ENCODE results near the gene HIPK4. TPM values are rescaled to one million over a fixed set of nuclear protein-coding genes. Genes with fewer than 3 reads are reported as not detected.
"Not testable (repeated sequence)": the region's sequence is repeated elsewhere in the genome, so short reads cannot be mapped to it uniquely, and the experiment has no call there.

The HIPK4 gene
- total RNA-seq, 1 donor from 2014 or later, result 0.07 TPM

DNA sequence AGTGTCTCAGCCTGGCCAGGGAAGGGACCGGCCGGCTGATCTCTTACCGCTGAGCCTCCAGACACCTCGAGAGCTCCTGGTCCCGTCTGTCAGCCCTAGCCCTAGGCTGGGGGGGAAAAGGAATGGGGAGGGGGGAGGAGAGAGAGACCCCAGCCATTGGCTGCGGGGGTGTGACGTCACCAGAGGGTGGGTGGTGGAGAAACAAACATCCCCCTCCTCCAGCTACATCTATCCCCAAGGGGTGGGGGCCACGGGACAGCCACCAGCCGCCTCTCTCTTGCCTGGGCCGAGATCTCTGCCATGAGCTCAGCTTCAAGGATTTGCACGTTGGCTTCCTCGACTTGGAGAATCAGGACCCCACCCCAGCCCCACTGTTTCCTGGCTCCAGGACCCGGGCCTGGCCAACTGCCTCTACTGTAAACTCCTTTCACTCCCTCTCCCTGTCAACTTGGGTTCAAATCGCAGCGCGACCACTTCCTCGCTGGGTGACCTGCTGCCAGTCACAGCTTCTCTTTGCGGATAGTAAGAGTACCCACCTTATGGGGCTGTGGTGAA is 23.4 kb upstream of the HIPK4 start, which contains the start of gene PRX:
Gene PRX, minus strand, starts transcription at position 88 of the 555 bp plus-strand sequence. CDS start 5,446 bp downstream, outside the sequence.
- Mint-ChIP-seq H3K27ac (no peak within 1 kb of the TSS), H3K36me3 (ENCODE audit: low read depth) (no peaks in the 10 kb centered on the region), H3K9me3 (no peaks in the 10 kb centered on the region), H3K27me3 (ENCODE audit: low read depth) (no peaks in the 10 kb centered on the region), H3K4me3 (ENCODE audit: low read depth) (no peak within 1 kb of the TSS), H3K4me1 (ENCODE audit: low read depth) (peaks cover 11% of the 10 kb centered on the region)
- DNase-seq (ENCODE audit: low spot score), result no peak
- intact Hi-C loops (cut with micrococcal nuclease), result no loop called here

DNA sequence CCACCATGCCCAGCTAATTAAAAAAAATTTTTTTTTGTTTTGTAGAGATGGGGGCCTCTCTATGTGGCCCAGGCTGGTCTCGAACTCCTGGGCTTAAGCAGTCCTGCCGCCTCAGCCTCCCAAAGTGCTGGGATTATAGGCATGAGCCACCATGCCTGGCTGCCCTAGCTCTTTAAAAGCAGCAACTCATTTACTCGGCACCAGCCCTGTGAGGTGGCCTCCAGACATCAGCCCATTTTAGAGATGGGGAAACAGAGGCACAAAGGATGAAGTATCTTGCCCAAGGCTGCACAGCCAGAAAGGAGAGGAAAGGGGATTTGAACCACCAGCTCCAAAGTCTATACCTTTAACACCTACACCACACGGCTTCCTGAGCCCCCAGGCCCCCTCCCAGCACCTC is 22.9 kb upstream of the HIPK4 start:
- H3K27ac Mint-ChIP-seq, result no peak overlapping the region
- H3K9me3 Mint-ChIP-seq, result no peaks in the 10 kb centered on the region
- no peaks in the 10 kb centered on the region for H3K27me3 Mint-ChIP-seq (ENCODE audit: low read depth)
- intact Hi-C loops (cut with micrococcal nuclease), result no loop called here
- H3K4me3 Mint-ChIP-seq (ENCODE audit: low read depth), result no peak overlapping the region
- no peak for DNase-seq (ENCODE audit: low spot score)
- H3K4me1 Mint-ChIP-seq (ENCODE audit: low read depth), result peaks cover 11% of the 10 kb centered on the region
- no peaks in the 10 kb centered on the region for H3K36me3 Mint-ChIP-seq (ENCODE audit: low read depth)

DNA sequence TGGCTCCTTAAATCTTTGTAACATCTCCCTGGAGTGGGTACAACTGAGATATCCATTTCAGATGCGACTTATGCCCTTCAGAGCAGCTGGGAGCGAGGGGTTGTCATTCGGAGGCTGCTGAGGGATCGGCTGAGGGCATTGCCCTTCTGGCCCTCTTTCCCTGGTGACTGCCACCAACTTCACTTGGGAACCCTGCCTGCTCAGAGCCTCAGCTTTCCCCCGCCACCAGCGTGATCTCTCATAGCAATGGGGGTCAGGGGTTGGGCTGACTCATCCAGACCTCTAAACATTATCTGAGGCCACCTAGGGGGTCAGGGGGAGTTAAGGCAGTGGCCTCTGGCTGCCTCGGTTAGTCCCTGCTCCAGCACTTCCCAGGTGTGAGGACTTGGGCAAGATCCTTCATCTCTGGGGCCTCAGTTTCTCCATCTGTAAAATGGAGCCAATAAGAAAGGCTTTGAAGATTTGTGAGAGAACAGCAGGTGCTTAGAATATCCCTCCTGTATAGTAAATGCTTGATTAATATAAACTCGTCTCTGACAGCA is 22.0 kb upstream of the HIPK4 start:
- no peak overlapping the region for H3K4me3 Mint-ChIP-seq (ENCODE audit: low read depth)
- no peaks in the 10 kb centered on the region for H3K9me3 Mint-ChIP-seq
- no peak for DNase-seq (ENCODE audit: low spot score)
- H3K27me3 Mint-ChIP-seq (ENCODE audit: low read depth), result no peaks in the 10 kb centered on the region
- H3K36me3 Mint-ChIP-seq (ENCODE audit: low read depth), result no peaks in the 10 kb centered on the region
- intact Hi-C loops (cut with micrococcal nuclease), result no loop called here
- H3K4me1 Mint-ChIP-seq (ENCODE audit: low read depth), result peaks cover 8% of the 10 kb centered on the region
- H3K27ac Mint-ChIP-seq, result no peak overlapping the region

DNA sequence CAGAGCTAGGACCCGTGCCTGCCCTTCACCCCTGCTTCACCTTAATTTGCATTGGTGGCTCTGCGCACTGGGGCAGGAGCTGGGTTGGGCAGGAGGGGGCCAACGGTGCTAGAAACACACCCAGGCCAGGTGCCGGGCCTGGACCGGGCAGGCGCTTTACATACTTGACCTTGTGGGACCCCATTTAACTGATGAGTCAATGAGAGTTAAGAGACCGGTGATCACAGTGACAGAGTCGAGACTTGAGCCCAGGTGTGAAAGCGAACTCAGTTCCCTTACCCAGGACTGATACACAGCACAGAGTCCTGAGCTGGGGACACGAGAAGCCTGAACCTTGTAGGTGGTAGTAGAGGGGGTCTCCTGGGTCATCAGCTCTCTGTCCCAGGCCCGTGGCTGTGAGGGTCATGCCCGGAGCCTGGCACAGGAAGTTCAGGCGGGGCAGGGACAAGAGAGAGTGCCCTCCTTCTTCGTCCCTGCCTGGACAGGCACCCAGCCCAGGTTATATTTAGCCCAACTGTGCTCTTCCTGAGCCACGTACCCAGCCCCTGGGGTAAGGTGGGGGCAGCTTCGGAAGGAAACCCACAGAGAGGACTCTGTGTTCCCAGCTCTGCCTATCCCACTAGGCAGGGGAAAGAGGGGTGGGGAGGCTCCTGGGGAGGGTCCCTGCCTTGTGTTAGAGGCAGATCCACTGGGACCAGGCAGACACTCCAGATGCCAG is 21.3 kb upstream of the HIPK4 start:
- Mint-ChIP-seq H3K4me1 (ENCODE audit: low read depth) (peaks cover 4% of the 10 kb centered on the region), H3K36me3 (ENCODE audit: low read depth) (no peaks in the 10 kb centered on the region), H3K27me3 (ENCODE audit: low read depth) (no peaks in the 10 kb centered on the region), H3K27ac (no peak overlapping the region), H3K9me3 (no peaks in the 10 kb centered on the region), H3K4me3 (ENCODE audit: low read depth) (no peak overlapping the region)
- DNase-seq (ENCODE audit: low spot score), result no peak
- intact Hi-C loops (cut with micrococcal nuclease), result no loop called here

DNA sequence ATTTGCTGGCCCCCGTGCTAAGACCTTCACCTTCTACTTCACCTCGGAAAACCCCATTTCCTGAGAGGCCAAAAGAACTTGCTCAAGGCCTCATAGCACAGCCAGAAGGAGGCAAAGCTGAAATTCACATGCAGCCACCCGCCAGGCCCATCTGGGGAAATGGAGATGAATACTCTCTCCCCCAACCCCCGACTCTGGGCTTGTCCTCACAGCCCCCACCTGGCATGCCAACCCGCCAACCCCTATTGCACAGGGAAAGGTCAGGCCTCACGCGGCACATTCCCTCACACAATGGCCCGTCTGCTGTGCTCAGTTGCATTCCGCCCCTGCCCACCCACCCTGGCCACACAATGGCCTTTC is 20.0 kb upstream of the HIPK4 start:
- Mint-ChIP-seq H3K27ac (no peak overlapping the region), H3K9me3 (no peaks in the 10 kb centered on the region), H3K36me3 (ENCODE audit: low read depth) (no peaks in the 10 kb centered on the region), H3K27me3 (ENCODE audit: low read depth) (no peaks in the 10 kb centered on the region), H3K4me3 (ENCODE audit: low read depth) (no peak overlapping the region), H3K4me1 (ENCODE audit: low read depth) (peaks cover 2% of the 10 kb centered on the region)
- DNase-seq (ENCODE audit: low spot score), result no peak
- intact Hi-C loops (cut with micrococcal nuclease), result no loop called here

DNA sequence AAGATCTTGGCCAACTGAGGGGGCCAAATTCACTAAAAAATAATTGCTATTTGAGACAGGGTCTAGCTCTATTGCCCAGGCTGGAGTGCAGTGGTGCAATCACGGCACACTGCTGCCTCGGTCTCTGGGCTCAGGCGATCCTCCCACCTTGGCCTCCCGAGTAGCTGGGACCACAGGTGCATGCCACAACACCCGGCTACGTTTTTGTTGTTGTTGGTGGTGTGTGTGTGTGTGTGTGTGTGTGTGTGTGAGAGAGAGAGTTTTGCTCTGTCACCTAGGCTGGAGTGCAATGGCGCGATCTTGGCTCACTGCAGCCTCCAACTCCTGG is 18.6 kb upstream of the HIPK4 start:
- H3K27ac Mint-ChIP-seq; H3K4me1 Mint-ChIP-seq (ENCODE audit: low read depth); H3K9me3 Mint-ChIP-seq; DNase-seq (ENCODE audit: low spot score); H3K27me3 Mint-ChIP-seq (ENCODE audit: low read depth); intact Hi-C loops (cut with micrococcal nuclease); H3K4me3 Mint-ChIP-seq (ENCODE audit: low read depth); H3K36me3 Mint-ChIP-seq (ENCODE audit: low read depth): not testable (repeated sequence)

DNA sequence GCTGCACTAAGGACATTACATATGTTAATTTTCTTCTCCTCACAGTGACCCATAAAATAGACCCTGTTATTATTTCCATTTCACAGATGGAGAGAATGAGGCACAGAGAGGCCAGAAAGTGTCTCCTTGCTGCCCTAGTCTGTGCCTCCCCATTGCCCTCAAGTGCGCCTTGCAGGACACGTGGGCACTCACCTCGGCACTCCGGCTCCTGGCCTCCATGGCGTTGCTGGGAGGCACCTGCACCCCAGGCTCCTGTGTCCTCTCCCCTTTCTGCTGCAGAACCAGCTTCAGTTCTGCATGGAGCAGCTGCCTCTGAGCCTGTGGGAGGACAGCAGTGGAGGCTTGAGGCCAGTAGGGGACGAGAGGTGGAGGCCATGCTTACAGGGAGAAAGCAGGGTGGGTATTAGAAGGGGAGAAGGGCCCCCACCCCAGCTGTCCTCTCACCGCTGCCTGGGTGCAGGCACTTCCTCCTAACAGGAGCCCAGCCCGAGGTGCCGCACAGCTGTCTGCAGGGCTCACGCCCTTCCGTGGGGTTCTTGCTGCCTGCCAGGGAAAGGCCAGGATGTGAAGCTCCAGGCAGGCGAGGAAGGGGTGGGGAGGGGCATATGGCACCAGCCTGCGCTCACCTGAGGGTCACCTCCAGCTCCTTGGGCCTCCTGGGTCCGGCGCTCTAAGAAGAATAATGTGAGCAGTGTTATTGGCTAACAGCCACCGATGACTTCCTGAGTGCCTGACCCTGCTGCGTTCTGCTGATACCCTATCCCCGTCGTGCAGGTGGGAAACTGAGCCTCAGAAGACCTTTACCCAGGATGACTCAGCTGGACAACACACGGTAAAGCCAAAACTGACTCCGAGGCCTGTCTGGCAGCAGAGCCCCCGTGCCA is 18.0 kb upstream of the HIPK4 start:
- H3K4me1 Mint-ChIP-seq (ENCODE audit: low read depth), result peaks cover 5% of the 10 kb centered on the region
- no peak overlapping the region for H3K27ac Mint-ChIP-seq
- intact Hi-C loops (cut with micrococcal nuclease), result no loop called here
- H3K27me3 Mint-ChIP-seq (ENCODE audit: low read depth), result no peaks in the 10 kb centered on the region
- H3K4me3 Mint-ChIP-seq (ENCODE audit: low read depth), result no peak overlapping the region
- no peak for DNase-seq (ENCODE audit: low spot score)
- H3K36me3 Mint-ChIP-seq (ENCODE audit: low read depth), result no peaks in the 10 kb centered on the region
- H3K9me3 Mint-ChIP-seq, result no peaks in the 10 kb centered on the region

DNA sequence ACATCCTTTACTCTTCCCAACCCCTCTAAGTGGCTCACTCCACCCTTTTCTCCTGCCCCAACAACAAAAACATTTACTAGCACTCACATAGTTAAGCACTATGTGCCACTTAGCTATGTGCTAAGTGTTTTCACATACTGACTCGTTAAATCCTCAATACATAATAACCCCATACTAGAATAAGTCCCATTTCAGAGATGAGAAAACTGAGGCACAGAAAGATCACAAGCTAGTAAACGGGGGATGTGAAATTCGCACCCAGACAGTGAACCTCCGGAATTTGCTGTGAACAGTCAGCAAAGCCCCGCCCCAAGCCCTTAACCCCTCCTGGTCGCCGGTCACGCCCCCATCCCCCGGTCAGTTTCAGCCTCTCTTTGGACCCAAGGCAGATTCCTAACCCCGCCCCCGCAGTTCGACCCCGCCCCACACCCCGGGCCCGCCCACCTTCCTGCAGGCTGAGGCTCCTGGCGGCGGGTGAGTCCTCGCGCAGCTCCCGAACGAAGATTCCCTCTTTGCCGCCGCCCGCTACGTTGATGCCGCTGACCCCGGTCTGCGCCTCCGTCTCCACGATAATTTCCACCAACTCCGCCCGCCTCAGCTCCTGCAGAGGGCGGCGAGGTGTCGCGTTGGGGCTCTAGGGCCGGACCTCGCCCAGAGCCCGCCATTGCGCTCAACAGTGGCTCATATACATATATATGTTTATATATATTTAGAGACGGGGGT is 13.4 kb upstream of the HIPK4 start:
- Mint-ChIP-seq H3K4me1 (ENCODE audit: low read depth) (peaks cover 12% of the 10 kb centered on the region), H3K4me3 (ENCODE audit: low read depth) (peak overlapping the region; percentile 85), H3K27ac (peak overlapping the region; percentile 77), H3K9me3 (no peaks in the 10 kb centered on the region), H3K27me3 (ENCODE audit: low read depth) (peaks cover 3% of the 10 kb centered on the region), H3K36me3 (ENCODE audit: low read depth) (no peaks in the 10 kb centered on the region)
- intact Hi-C loops (cut with micrococcal nuclease), result no loop called here
- peak; percentile 83 for DNase-seq (ENCODE audit: low spot score)

DNA sequence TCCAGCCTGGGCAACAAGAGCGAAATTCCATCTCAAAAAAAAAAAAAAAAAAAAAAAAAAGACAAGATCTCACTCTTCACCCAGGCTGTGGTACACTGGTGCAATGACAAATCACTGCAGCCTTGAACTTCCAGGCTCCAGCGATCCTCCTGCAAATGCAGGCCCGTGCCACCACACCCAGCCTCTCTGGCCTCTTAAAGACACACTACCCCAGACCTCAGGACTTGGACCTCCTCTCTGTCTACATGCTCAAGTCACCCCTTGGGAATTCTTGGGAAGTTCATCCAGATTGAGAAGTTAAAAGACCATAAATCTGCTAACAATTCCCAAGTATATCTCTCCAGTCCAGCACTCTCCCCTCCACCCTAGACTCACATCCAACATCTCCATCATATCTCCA is 10.6 kb upstream of the HIPK4 start:
- no peak overlapping the region for H3K4me3 Mint-ChIP-seq (ENCODE audit: low read depth)
- no peak overlapping the region for H3K27ac Mint-ChIP-seq
- intact Hi-C loops (cut with micrococcal nuclease), result no loop called here

DNA sequence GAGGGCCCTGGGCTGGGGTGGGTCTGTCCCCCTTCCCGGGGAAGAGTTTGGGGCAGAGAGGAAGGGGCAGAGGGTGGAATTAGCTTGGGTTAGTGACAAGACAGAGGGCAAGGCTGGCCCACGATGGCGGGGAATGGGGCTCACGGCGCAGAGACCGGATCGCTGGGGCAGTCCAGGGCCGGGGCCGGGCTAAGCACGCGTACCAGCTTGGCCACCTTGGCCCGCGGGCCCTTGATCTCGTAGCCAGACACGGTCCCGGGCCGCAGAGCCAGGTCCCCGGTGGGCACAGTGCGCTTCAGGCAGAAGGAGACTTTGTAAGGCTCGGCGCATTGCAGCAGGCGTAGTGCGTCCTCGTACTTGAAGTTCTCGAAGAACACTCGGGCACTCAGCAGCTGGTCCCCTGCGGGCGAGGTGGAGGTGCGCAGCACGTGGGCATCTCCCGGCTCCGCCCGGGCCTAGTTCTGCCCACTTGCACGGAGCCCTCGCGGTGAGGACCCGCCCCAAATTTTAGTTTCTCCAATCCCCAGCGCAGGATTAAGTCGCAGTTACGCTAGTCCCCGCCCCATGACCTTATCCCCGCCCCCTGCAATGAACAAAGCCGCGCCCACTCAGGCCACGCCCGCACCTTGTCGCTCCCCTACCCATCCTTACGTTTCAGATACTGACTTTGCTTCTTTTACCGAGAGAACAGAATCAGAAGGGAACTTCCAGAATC is 8.6 kb upstream of the HIPK4 start:
- Mint-ChIP-seq H3K4me1 (ENCODE audit: low read depth) (peaks cover 12% of the 10 kb centered on the region), H3K27me3 (ENCODE audit: low read depth) (peaks cover 3% of the 10 kb centered on the region), H3K27ac (no peak overlapping the region), H3K4me3 (ENCODE audit: low read depth) (no peak overlapping the region), H3K36me3 (ENCODE audit: low read depth) (no peaks in the 10 kb centered on the region), H3K9me3 (no peaks in the 10 kb centered on the region)
- intact Hi-C loops (cut with micrococcal nuclease), result no loop called here
- DNase-seq (ENCODE audit: low spot score), result peak; percentile 45

More for the DNA sequence above, 10.6 kb upstream of the HIPK4 start:
- DNase-seq (ENCODE audit: low spot score), result no peak
- no peaks in the 10 kb centered on the region for H3K9me3 Mint-ChIP-seq
- H3K27me3 Mint-ChIP-seq (ENCODE audit: low read depth), result peaks cover 3% of the 10 kb centered on the region
- H3K36me3 Mint-ChIP-seq (ENCODE audit: low read depth), result no peaks in the 10 kb centered on the region
- peaks cover 12% of the 10 kb centered on the region for H3K4me1 Mint-ChIP-seq (ENCODE audit: low read depth)

DNA sequence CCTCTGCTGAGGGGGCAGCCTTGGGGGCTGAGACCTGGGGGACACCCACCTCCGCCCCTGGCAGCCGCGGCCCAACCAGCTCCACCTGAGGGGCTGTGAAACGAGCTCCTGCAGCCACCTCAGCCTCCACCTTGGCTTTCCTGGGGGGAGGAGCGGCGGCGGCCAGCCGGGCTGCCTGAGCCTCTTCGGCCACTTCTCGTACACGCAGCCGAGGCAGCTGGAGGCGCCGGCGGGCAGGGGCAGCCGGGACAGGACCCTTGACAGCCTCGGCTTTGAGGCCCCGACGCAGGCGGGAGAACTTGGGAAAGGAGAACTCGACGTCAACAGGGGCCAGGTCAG is 7.6 kb upstream of the HIPK4 start:
- DNase-seq (ENCODE audit: low spot score), result no peak
- H3K27me3 Mint-ChIP-seq (ENCODE audit: low read depth), result peaks cover 3% of the 10 kb centered on the region
- intact Hi-C loops (cut with micrococcal nuclease), result no loop called here
- H3K27ac Mint-ChIP-seq, result no peak overlapping the region
- peaks cover 8% of the 10 kb centered on the region for H3K4me1 Mint-ChIP-seq (ENCODE audit: low read depth)
- no peaks in the 10 kb centered on the region for H3K9me3 Mint-ChIP-seq
- H3K36me3 Mint-ChIP-seq (ENCODE audit: low read depth), result no peaks in the 10 kb centered on the region
- no peak overlapping the region for H3K4me3 Mint-ChIP-seq (ENCODE audit: low read depth)

DNA sequence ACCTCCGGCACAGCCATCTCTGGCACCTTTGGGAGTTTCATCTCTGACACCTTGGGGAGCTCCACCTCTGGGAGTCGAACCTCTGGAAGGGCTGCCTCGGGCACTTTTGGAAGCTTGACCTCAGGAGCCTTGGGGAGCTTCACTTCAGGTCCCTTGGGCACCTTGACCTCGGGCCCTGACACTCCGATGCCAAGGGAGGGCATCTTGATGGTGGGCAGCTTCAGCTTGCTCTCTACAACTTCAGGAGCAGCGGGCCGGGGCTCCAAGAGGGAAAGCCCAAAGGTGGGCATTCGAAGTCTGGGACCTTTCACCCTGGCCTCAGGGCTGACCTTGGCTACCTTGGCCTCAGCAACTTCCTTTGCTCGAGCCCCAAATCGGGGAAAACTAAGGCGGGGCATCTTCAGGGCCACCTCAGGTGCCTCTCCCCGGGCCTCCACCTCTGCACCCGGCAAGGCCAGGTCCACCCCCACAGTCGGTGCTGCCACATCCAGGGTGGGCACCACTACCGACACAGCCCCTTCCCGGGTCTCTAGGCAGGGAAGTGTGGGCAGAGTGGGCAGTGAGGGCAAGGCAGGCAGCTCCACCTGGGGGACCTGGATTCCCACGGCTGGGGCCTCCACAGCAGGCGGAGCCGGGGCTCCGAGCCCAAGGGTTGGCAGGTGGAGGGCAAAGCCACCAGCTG is 7.0 kb upstream of the HIPK4 start:
- intact Hi-C loops (cut with micrococcal nuclease), result no loop called here

More for the DNA sequence above, 7.0 kb upstream of the HIPK4 start:
- Mint-ChIP-seq H3K4me1 (ENCODE audit: low read depth) (peaks cover 8% of the 10 kb centered on the region), H3K9me3 (no peaks in the 10 kb centered on the region), H3K36me3 (ENCODE audit: low read depth) (no peaks in the 10 kb centered on the region), H3K27ac (no peak overlapping the region), H3K4me3 (ENCODE audit: low read depth) (no peak overlapping the region), H3K27me3 (ENCODE audit: low read depth) (peaks cover 3% of the 10 kb centered on the region)
- no peak for DNase-seq (ENCODE audit: low spot score)

All from activated T-helper 2 cell treated with anti-CD3 and anti-CD28 coated beads, Interferon-gamma antibody, Interleukin-2, Interleukin-4, amounts not matched to agents 10 μg/mL and 5 μg/mL and 100 μg/mL, durations not matched to agents 14 hours and 24 hours and 36 hours (primary cell).